ENCODE results near the gene GXYLT2. TPM values are rescaled to one million over a fixed set of nuclear protein-coding genes. Genes with fewer than 3 reads are reported as not detected.

The GXYLT2 gene
- polyA plus RNA-seq, 3 donors: 0.04 TPM; not detected in 2

GRCh38 chr3:72844436-72844993 is 43.3 kb upstream of the GXYLT2 start:
- H3K9me3 ChIP-seq (replicated peaks in 1 of 2; ENCODE audit: control insufficient read depth in 1 of 2, insufficient read depth in 1 of 2, low read length in 2 of 2): no peaks in the 10 kb centered on the region
- H3K4me2 ChIP-seq (replicated peaks; ENCODE audit: extremely low read depth, low read length, poor library complexity, severe bottlenecking): no peak overlapping the region
- peaks cover 0 to 2% (median 0%) of the 10 kb centered on the region in 3 donors for H3K27me3 Mint-ChIP-seq (ENCODE audit: low read depth in 3 of 3)
- DNase-seq: peak in 1 of 3 donors; percentile 11
- TF ChIP-seq CTCF (IDR thresholded peaks at IDR 0.05): no peak
- no peak overlapping the region for H3K4me3 ChIP-seq (replicated peaks in 1 of 3; ENCODE audit: low read depth in 2 of 3, low read length in 3 of 3)
- no peak overlapping the region for H3K27ac ChIP-seq (ENCODE audit: low read depth in 1 of 2, low read length in 2 of 2)
- no peaks in the 10 kb centered on the region for H3K9me3 Mint-ChIP-seq
- H3K4me1 ChIP-seq (ENCODE audit: control insufficient read depth in 1 of 2, insufficient read depth in 2 of 2, low read length in 2 of 2): peaks cover 21 to 25% of the 10 kb centered on the region in 2 donors
- H2AFZ ChIP-seq (ENCODE audit: insufficient read depth, low read depth, low read length, poor library complexity, severe bottlenecking): no peak overlapping the region
- no CpG with 5 or more reads among the region's 1 CpG for WGBS (ENCODE audit: insufficient coverage)
- peaks cover 19 to 28% of the 10 kb centered on the region in 2 donors for H3K36me3 ChIP-seq (replicated peaks in 1 of 2; ENCODE audit: control insufficient read depth in 1 of 2, insufficient read depth in 2 of 2, low read length in 2 of 2)
- H3K9ac ChIP-seq (ENCODE audit: insufficient read depth, low read length, poor library complexity, severe bottlenecking): no peak overlapping the region
- H3K27ac Mint-ChIP-seq: no peak overlapping the region
- peaks cover 23% of the 10 kb centered on the region for H3K79me2 ChIP-seq (ENCODE audit: insufficient read depth, low read length)
- peaks cover 35% of the 10 kb centered on the region for H3K4me1 Mint-ChIP-seq
- intact Hi-C loops (cut with micrococcal nuclease): loop anchor here (10.0 kb wide), 2 partner anchors 210 to 1120 kb away; partner anchors contain the start of gene EIF4E3 (in 1 of the 2)
- H3K27me3 ChIP-seq (ENCODE audit: control insufficient read depth in 2 of 2, insufficient read depth in 2 of 2, low read length in 2 of 2): no peaks in the 10 kb centered on the region
- H3K4me3 Mint-ChIP-seq: no peak overlapping the region
- H4K20me1 ChIP-seq (ENCODE audit: insufficient read depth, low read length): no peaks in the 10 kb centered on the region
- peaks cover 29 to 36% of the 10 kb centered on the region in 2 donors for H3K36me3 Mint-ChIP-seq

GRCh38 chr3:72846166-72846565 is 41.7 kb upstream of the GXYLT2 start:
- TF ChIP-seq CTCF (IDR thresholded peaks at IDR 0.05): no peak
- Histone ChIP-seq H3K4me3 (replicated peaks in 1 of 3; ENCODE audit: low read depth in 2 of 3, low read length in 3 of 3) (no peak overlapping the region), H3K27me3 (ENCODE audit: control insufficient read depth in 2 of 2, insufficient read depth in 2 of 2, low read length in 2 of 2) (no peaks in the 10 kb centered on the region), H3K4me1 (ENCODE audit: control insufficient read depth in 1 of 2, insufficient read depth in 2 of 2, low read length in 2 of 2) (peaks cover 21 to 25% of the 10 kb centered on the region in 2 donors), H3K27ac (ENCODE audit: low read depth in 1 of 2, low read length in 2 of 2) (no peak overlapping the region), H3K79me2 (ENCODE audit: insufficient read depth, low read length) (peaks cover 23% of the 10 kb centered on the region), H3K9me3 (replicated peaks in 1 of 2; ENCODE audit: control insufficient read depth in 1 of 2, insufficient read depth in 1 of 2, low read length in 2 of 2) (no peaks in the 10 kb centered on the region), H2AFZ (ENCODE audit: insufficient read depth, low read depth, low read length, poor library complexity, severe bottlenecking) (no peak overlapping the region), H3K4me2 (replicated peaks; ENCODE audit: extremely low read depth, low read length, poor library complexity, severe bottlenecking) (no peak overlapping the region), H3K36me3 (replicated peaks in 1 of 2; ENCODE audit: control insufficient read depth in 1 of 2, insufficient read depth in 2 of 2, low read length in 2 of 2) (peaks cover 10 to 11% of the 10 kb centered on the region in 2 donors), H3K9ac (ENCODE audit: insufficient read depth, low read length, poor library complexity, severe bottlenecking) (no peak overlapping the region), H4K20me1 (ENCODE audit: insufficient read depth, low read length) (no peaks in the 10 kb centered on the region)
- intact Hi-C loops (cut with micrococcal nuclease): loop anchor here (5.0 to 10.0 kb wide), 3 partner anchors 151 to 1121 kb away; partner anchors contain the start of genes EIF4E3 (in 1 of the 2) and PPP4R2 (in 1 of the 2)
- Mint-ChIP-seq H3K36me3 (peaks cover 21 to 24% of the 10 kb centered on the region in 2 donors), H3K4me3 (no peak overlapping the region), H3K9me3 (no peaks in the 10 kb centered on the region), H3K4me1 (peaks cover 35% of the 10 kb centered on the region), H3K27ac (no peak overlapping the region), H3K27me3 (ENCODE audit: low read depth in 3 of 3) (peaks cover 0 to 2% (median 0%) of the 10 kb centered on the region in 3 donors)
- WGBS (ENCODE audit: insufficient coverage): no CpG with 5 or more reads among the region's 10 CpGs
- no peak for DNase-seq

All from CD14-positive monocyte (primary cell).